GM18870 (cell line): ENCODE results near the gene TLNRD1.

Experiments used
- ATAC-seq: cut with Tn5 transposase; IDR thresholded peaks from one replicate; pipeline ENCODE4 v1.9.1; 2021; ENCODE audit warnings: moderate library complexity; ENCODE audit not compliant: unreplicated experiment

The TLNRD1 gene

GRCh38 chr15:81025721-81026370, 25.1 kb downstream of the TLNRD1 start:
- ATAC-seq, result no peak

- no peak for ATAC-seq
Measured at GRCh38 chr15:81026836-81027599, 26.3 kb downstream of the TLNRD1 start.

DNA sequence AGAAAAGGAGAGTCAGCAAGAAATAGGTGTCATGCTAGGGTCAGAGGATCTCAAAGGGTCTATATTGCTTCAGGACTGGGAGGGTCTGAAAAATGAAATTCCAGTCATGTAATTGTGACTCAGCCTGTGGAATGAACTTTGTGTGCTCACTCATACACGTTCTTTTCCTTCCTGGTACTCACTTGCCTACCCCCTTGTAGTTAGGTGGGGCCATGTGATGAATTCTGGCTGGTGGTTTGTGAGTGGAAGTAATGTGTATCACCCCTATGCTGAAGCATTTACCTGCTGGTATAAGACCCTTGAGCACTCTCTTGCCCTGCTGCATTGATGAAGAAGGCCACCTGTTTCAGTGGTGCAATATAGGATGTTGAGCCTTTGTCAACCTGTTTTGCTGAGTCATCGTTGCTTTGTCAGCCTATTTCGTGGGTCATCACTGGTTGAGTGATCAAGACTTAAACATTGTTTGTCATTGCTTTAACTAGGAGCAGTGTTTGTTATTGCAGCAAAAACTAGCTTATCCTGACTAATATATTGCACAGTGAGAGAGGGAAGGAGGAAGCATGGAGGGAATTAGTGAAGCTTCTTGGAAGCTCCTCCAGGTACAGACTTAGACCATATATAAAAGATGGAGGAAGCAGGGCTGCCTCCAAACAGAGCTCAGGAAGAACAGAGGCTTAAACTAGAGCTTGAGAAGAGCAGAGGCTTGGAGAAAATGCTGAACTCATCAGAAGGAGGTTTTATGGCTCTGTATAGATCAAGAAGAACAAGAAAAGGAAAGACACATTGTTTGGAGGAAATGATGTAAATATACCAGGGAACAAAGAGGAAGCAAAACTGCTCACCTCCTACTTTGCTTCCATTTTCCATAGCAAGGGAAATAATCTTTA, 28.9 kb downstream of the TLNRD1 start:
- ATAC-seq, result no peak

DNA sequence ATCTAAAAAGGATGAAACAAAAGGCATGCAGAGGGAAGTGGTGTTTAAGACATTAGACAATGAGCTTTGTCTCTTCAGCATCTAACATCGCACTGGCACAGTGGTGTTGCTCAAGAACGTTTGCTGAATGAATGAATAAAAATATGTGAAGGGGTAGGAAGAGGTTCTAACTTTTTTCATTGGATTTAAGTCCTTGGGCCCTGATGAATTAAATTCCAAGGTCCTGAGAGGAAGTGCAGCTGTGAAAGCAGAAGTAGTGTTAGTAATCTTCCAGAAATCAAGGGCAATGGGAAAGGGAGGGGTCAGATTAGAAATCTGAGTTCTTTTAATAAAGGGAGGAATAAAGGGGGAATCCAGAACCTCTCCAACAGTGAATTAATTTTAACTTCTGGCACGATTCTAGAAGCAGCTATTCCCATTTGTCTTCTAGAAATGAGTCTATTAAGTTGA, 29.6 kb downstream of the TLNRD1 start:
- ATAC-seq, result no peak

DNA sequence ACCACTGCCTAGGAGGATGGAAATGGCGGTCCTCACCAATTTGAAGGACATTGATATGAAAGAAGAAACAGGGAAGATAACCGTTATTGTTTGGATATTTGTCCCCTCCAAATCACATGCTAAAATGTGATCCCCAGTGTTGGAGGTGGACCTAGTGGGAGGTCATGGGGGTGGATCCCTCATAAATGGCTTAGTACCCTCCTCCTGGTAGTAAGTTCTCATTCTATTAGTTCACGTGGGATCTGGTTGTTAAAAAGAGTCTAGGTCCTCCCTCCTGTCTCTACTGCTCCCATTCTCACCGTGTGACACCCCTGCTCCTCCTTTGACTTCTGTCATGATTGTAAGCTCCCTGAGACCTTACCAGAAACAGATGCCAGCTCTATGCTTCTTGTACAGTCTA, 30.5 kb downstream of the TLNRD1 start:
- ATAC-seq, result no peak

- ATAC-seq, result no peak
Measured at GRCh38 chr15:81032355-81032754, 31.6 kb downstream of the TLNRD1 start.

- no peak for ATAC-seq
Measured at GRCh38 chr15:81032818-81033217, 32.1 kb downstream of the TLNRD1 start.

DNA sequence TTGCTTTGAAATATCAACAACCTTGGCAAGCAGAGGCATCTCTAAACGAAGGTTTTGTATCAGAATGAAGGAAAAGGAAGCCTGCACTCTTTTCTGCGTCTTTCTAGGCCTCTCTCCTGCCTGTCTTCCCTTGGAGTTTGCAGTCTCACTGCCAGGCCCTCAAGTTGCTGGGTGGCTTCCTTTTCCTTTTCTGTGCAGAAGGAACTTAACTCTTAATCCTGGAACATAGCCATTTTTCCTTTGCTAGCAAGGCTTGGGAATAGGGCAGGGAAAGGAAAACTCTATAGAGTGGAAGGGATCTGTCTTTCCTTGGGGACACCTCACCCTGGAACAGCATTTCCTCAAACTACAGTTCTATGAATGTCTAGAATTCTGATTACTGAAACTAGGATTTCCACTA, 32.8 kb downstream of the TLNRD1 start:
- ATAC-seq, result no peak

DNA sequence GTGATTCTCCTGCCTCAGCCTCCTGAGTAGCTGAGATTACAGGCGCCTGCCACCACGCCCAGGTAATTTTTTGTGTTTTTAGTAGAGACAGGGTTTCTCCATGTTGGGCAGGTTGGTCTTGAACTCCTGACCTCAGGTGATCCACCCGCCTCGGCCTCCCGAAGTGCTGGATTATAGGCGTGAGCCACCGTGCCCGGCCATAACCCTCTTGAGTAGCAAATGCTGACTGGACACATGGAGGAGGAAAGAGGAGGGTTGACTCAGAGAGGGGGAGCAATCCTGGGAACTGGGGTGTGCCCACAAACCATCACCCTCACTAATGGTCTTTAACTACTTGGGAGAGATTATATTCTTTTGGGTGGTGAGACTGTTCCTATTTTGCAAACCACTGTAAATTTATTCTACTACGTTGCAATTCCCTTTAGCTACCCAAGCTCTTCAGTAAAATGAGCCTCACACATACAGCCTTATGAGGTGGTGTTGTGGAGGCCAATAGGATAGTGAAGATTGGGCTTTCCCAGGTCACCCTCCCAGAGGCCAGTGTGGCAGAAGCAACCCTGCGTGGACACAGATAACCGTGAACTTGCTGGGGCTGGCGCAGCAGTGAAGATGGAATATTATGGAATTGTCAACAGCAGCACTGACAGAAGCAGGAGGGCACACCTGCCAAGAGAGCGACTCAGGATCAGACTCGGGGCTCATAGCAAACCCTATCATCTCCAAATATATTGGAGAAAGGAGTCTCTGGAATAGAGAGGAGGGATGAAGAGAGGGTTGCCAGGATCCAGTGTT, 37.4 kb downstream of the TLNRD1 start:
- ATAC-seq, result no peak

- ATAC-seq, result no peak
Measured at GRCh38 chr15:81038975-81039607, 38.4 kb downstream of the TLNRD1 start.

DNA sequence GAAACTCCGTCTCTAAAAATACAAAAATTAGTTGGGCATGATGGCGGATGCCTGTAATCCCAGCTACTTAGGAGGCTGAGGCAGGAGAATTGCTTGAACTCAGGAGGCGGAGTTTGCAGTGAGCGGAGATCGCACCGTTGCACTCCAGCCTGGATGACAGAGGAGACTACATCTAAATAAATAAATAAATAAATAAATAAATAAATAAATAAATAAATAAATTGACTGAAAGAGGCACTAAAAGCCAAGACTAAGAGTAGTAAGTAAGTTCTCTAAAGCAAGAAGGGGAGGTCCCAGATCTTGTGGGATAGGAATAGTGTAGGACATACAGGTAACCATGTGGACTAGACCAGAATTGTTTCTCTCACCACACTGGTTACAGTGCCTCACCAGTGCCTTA, 40.0 kb downstream of the TLNRD1 start:
- ATAC-seq, result no peak

GRCh38 chr15:81043281-81043934, 42.7 kb downstream of the TLNRD1 start:
- ATAC-seq, result no peak

- no peak for ATAC-seq
Measured at GRCh38 chr15:81043935-81044575, 43.3 kb downstream of the TLNRD1 start.

GRCh38 chr15:81046290-81046689, 45.6 kb downstream of the TLNRD1 start:
- no peak for ATAC-seq

DNA sequence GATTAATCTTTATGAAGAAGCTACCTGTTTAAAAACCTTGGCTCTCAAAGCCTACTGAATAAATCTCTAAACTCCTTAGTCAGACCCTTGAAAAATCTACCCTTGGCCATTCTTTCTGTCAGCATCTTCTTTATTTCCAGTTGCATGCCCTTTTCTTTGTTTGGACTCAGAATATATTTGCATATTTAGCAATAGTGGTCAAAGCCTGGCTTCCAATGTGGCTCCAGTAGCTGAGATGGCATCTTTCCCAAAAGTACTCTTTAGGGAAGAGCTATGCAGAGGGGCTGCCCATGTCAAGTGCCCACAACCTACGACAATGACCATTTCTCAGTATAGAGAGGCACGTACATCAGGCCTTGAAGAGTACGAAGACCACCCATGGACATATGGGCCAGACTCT, 47.2 kb downstream of the TLNRD1 start:
- ATAC-seq, result no peak

- no peak for ATAC-seq
Measured at GRCh38 chr15:81049835-81050234, 49.1 kb downstream of the TLNRD1 start.

DNA sequence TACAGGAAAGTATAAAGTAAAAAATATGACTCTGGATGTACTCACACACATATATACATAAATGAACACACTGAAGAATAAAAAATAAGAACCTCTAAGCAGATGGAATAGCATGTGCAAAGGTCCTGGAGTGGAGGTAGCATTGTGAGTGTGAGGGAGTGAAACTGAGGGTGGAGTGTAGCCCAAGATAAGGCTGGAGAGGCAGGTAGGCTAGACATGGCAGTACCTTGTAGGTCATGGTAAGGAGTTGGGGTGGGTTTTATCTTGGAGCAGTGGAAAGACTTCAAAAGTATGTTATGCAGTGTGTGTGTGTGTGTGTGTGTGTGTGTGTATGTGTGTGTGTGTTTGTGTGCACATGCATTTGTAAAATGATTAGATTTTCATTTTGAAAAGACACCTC, 49.5 kb downstream of the TLNRD1 start:
- no peak for ATAC-seq

DNA sequence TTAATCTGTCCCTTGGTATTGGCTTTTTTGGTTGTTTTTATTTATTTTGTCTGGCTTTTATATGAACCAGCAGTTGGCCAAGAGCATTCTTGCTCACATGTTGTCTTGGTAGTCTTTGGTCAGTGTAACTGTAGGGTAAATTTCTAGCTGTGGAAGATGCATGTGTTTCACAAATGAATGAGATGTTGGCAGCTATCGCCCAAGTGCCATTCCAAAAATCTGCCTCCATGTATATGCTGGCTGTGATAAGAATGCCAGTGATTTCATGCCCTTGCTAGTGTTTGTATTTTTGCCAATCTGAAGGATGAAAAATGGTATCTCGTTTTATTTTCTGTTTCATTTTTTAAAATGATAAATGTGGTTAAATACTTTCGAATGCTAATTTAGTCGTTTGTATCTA, 50.1 kb downstream of the TLNRD1 start:
- no peak for ATAC-seq

DNA sequence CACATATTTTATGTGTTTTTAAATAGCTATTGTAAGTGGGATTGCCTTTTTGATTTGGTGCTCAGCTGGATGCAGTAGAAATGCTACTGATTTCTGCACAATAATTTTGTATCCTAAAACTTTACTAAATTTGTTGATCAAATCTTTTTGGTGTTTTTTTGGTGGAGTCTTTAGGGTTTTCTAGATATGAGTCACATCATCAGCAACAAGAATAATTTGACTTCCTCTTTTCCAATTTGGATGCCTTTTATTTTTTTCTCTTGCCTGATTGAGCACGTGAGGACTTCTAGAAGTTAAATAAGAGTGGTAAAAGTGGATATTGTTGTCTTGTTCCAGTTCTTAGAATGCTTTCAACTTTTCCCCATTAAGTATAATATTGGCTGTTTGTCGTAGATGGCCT, 51.3 kb downstream of the TLNRD1 start:
- ATAC-seq, result no peak
